Measurements from ENCODE around the gene TEX26. TPM values are rescaled to one million over a fixed set of nuclear protein-coding genes. Genes with fewer than 3 reads are reported as not detected.
"Not testable (repeated sequence)": the region's sequence is repeated elsewhere in the genome, so short reads cannot be mapped to it uniquely, and the experiment has no call there.

The TEX26 gene
- total RNA-seq, 1 experiment from 2014 or later: not detected

- ChIA-PET POLR2A (no interaction called here), CTCF (no interaction called here)
- intact Hi-C loops (cut with micrococcal nuclease; ENCODE audit: unreplicated experiment): no loop called here
- H3K4me1 Mint-ChIP-seq (ENCODE audit: low read depth, unreplicated experiment): peaks cover 29% of the 10 kb centered on the region
- BruUV-seq (replicated peaks): no TSS peak
- peaks cover 19% of the 10 kb centered on the region for H3K36me3 Mint-ChIP-seq (ENCODE audit: insufficient read depth, unreplicated experiment)
- H3K27me3 ChIP-seq (replicated peaks; ENCODE audit: control insufficient read depth, insufficient read depth, low read length): no peaks in the 10 kb centered on the region
- peaks cover 18% of the 10 kb centered on the region for H3K9me3 ChIP-seq
- H3K27me3 Mint-ChIP-seq (ENCODE audit: insufficient read depth, unreplicated experiment): no peaks in the 10 kb centered on the region
- no peaks in the 10 kb centered on the region for H3K36me3 ChIP-seq (ENCODE audit: control insufficient read depth, insufficient read depth, low read length)
- no peak overlapping the region for H3K4me3 ChIP-seq (ENCODE audit: low read depth, low read length)
- H3K4me3 Mint-ChIP-seq (ENCODE audit: unreplicated experiment): peak overlapping the region; percentile 30
- no peak for TF ChIP-seq CTCF (IDR thresholded peaks at IDR 0.05; ENCODE audit: insufficient read depth in 1 of 2, low read depth in 1 of 2, low read length in 1 of 2, severe bottlenecking in 1 of 2, unreplicated experiment in 1 of 2)
- H3K27ac Mint-ChIP-seq (ENCODE audit: unreplicated experiment): peak overlapping the region; percentile 68
- DNase-seq: no peak
- H3K9me3 Mint-ChIP-seq (ENCODE audit: unreplicated experiment): peaks cover 26% of the 10 kb centered on the region
- peaks cover 30% of the 10 kb centered on the region for H3K4me1 ChIP-seq
These were observed 5.7 kb upstream of the TEX26 start for GRCh38 chr13:30926781-30927180.

- BruUV-seq (replicated peaks); CTCF ChIA-PET; intact Hi-C loops (cut with micrococcal nuclease; ENCODE audit: unreplicated experiment); H3K27me3 Mint-ChIP-seq (ENCODE audit: insufficient read depth, unreplicated experiment); H3K4me3 ChIP-seq (ENCODE audit: low read depth, low read length); POLR2A ChIA-PET; H3K27me3 ChIP-seq (replicated peaks; ENCODE audit: control insufficient read depth, insufficient read depth, low read length); H3K36me3 ChIP-seq (ENCODE audit: control insufficient read depth, insufficient read depth, low read length): not testable (repeated sequence)
- Mint-ChIP-seq H3K9me3 (ENCODE audit: unreplicated experiment) (peaks cover 26% of the 10 kb centered on the region), H3K4me3 (ENCODE audit: unreplicated experiment) (peak overlapping the region; percentile 30), H3K27ac (ENCODE audit: unreplicated experiment) (peak overlapping the region; percentile 68), H3K4me1 (ENCODE audit: low read depth, unreplicated experiment) (peaks cover 29% of the 10 kb centered on the region), H3K36me3 (ENCODE audit: insufficient read depth, unreplicated experiment) (peaks cover 19% of the 10 kb centered on the region)
- Histone ChIP-seq H3K4me1 (peaks cover 30% of the 10 kb centered on the region), H3K9me3 (peaks cover 18% of the 10 kb centered on the region)
- peak in 1 of 2 experiments; percentile 34 for DNase-seq
These were observed 5.3 kb upstream of the TEX26 start for GRCh38 chr13:30927188-30927587.

- ChIA-PET POLR2A (no interaction called here), CTCF (no interaction called here)
- Histone ChIP-seq H3K36me3 (ENCODE audit: control insufficient read depth, insufficient read depth, low read length) (no peaks in the 10 kb centered on the region), H3K4me3 (ENCODE audit: low read depth, low read length) (no peak overlapping the region), H3K27me3 (replicated peaks; ENCODE audit: control insufficient read depth, insufficient read depth, low read length) (no peaks in the 10 kb centered on the region), H3K4me1 (peaks cover 30% of the 10 kb centered on the region), H3K9me3 (peaks cover 18% of the 10 kb centered on the region)
- TSS peak; percentile 73 for BruUV-seq (replicated peaks)
- TF ChIP-seq CTCF (IDR thresholded peaks at IDR 0.05; ENCODE audit: insufficient read depth in 1 of 2, low read depth in 1 of 2, low read length in 1 of 2, severe bottlenecking in 1 of 2, unreplicated experiment in 1 of 2): no peak
- H3K4me3 Mint-ChIP-seq (ENCODE audit: unreplicated experiment): no peak overlapping the region
- H3K36me3 Mint-ChIP-seq (ENCODE audit: insufficient read depth, unreplicated experiment): peaks cover 19% of the 10 kb centered on the region
- peaks cover 26% of the 10 kb centered on the region for H3K9me3 Mint-ChIP-seq (ENCODE audit: unreplicated experiment)
- intact Hi-C loops (cut with micrococcal nuclease; ENCODE audit: unreplicated experiment): no loop called here
- H3K27me3 Mint-ChIP-seq (ENCODE audit: insufficient read depth, unreplicated experiment): no peaks in the 10 kb centered on the region
- H3K27ac Mint-ChIP-seq (ENCODE audit: unreplicated experiment): peak overlapping the region; percentile 68
- peaks cover 29% of the 10 kb centered on the region for H3K4me1 Mint-ChIP-seq (ENCODE audit: low read depth, unreplicated experiment)
- DNase-seq: no peak
These were observed 4.9 kb upstream of the TEX26 start for GRCh38 chr13:30927595-30927994.

- Mint-ChIP-seq H3K4me1 (ENCODE audit: low read depth, unreplicated experiment) (peaks cover 22% of the 10 kb centered on the region), H3K9me3 (ENCODE audit: unreplicated experiment) (peaks cover 15% of the 10 kb centered on the region)
- TF ChIP-seq CTCF (IDR thresholded peaks at IDR 0.05; ENCODE audit: insufficient read depth in 1 of 2, low read depth in 1 of 2, low read length in 1 of 2, severe bottlenecking in 1 of 2, unreplicated experiment in 1 of 2): no peak
These were observed 3.5 kb upstream of the TEX26 start for GRCh38 chr13:30928978-30929377.

More at GRCh38 chr13:30928978-30929377, 3.5 kb upstream of the TEX26 start:
- no peaks in the 10 kb centered on the region for H3K36me3 ChIP-seq (ENCODE audit: control insufficient read depth, insufficient read depth, low read length)
- no peaks in the 10 kb centered on the region for H3K27me3 ChIP-seq (replicated peaks; ENCODE audit: control insufficient read depth, insufficient read depth, low read length)
- BruUV-seq (replicated peaks): no TSS peak
- peaks cover 19% of the 10 kb centered on the region for H3K36me3 Mint-ChIP-seq (ENCODE audit: insufficient read depth, unreplicated experiment)
- H3K9me3 ChIP-seq: peaks cover 18% of the 10 kb centered on the region
- peak in 1 of 2 experiments; percentile 51 for DNase-seq
- peaks cover 30% of the 10 kb centered on the region for H3K4me1 ChIP-seq
- POLR2A ChIA-PET: no interaction called here
- peak overlapping the region; percentile 60 for H3K27ac Mint-ChIP-seq (ENCODE audit: unreplicated experiment)
- no peak overlapping the region for H3K4me3 Mint-ChIP-seq (ENCODE audit: unreplicated experiment)
- H3K4me3 ChIP-seq (ENCODE audit: low read depth, low read length): no peak overlapping the region
- CTCF ChIA-PET: no interaction called here
- intact Hi-C loops (cut with micrococcal nuclease; ENCODE audit: unreplicated experiment): no loop called here
- no peaks in the 10 kb centered on the region for H3K27me3 Mint-ChIP-seq (ENCODE audit: insufficient read depth, unreplicated experiment)

Data from Caco-2 (cell line).